HL-60 (cell line): ENCODE results near the gene PAPPA.

Experiments used
- DNase-seq, 2 experiments: peaks; one replicate each; pipeline ENCODE4 v3.0.0-alpha.2; 2010 to 2020; ENCODE audit warnings: low read depth in 1 of 2, low spot score in 1 of 2
- H3K27ac ChIP-seq: fragments of 250-450 bp; sonication (Bioruptor Pico); replicated peaks from 2 replicates; pipeline ENCODE4 v1.5.1; 2020; ENCODE audit warnings: mild to moderate bottlenecking, moderate library complexity
- H3K27me3 ChIP-seq: fragments of 250-450 bp; sonication (Bioruptor Pico); 2 replicates; pipeline ENCODE4 v1.5.1; 2021; ENCODE audit warnings: mild to moderate bottlenecking, moderate library complexity; ENCODE audit not compliant: insufficient read depth, poor library complexity, severe bottlenecking
- H3K4me3 ChIP-seq: replicated peaks from 2 replicates; pipeline ENCODE4 v1.5.1; 2011; ENCODE audit warnings: mild to moderate bottlenecking, control low read depth, low read length; ENCODE audit not compliant: insufficient read depth
- GABPA ChIP-seq: IDR thresholded peaks from 2 replicates; pipeline ENCODE4 v1.6.1; 2012; ENCODE audit warnings: low read depth
- POLR2AphosphoS5 ChIP-seq: IDR thresholded peaks from 2 replicates; pipeline ENCODE4 v1.6.1; 2012; ENCODE audit warnings: low read depth
- SPI1 ChIP-seq: IDR thresholded peaks from 2 replicates; pipeline ENCODE4 v1.6.1; 2012; ENCODE audit warnings: low read depth, mild to moderate bottlenecking, borderline replicate concordance
- TF ChIP-seq, protein P1 (sequence below): IDR thresholded peaks from one replicate; pipeline ENCODE4 v1.5.1; 2011; ENCODE audit warnings: low read length, control low read depth, inconsistent platforms; ENCODE audit not compliant: insufficient read depth
- TF ChIP-seq, protein P2 (sequence below): IDR thresholded peaks from 2 replicates; pipeline ENCODE4 v1.6.1; 2012; ENCODE audit warnings: low read depth; ENCODE audit not compliant: insufficient replicate concordance

PAPPA gene

DNA sequence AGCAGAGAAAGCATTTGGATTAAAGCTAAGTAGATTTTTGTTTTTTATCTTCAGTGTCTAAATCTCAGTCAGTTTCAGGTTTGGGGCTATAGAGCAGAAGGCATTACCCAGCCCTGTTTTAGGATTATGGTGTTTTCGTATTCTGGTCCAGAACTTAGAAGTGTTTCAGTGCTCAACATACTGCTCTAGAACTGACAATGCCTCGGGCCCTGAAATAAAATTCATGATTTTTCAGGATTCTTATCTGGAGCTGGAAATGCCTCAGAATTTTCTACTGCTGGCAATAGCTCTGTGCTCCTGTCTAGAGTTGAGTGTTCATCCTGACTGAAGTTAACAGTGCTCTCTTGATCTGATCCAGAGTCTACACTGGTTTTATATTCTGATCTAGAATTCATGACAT is 163.9 kb downstream of the PAPPA start:
- no peak overlapping the region for H3K4me3 ChIP-seq
- DNase-seq: no peak
- TF ChIP-seq GABPA: no peak
- TF ChIP-seq, protein P1, sequence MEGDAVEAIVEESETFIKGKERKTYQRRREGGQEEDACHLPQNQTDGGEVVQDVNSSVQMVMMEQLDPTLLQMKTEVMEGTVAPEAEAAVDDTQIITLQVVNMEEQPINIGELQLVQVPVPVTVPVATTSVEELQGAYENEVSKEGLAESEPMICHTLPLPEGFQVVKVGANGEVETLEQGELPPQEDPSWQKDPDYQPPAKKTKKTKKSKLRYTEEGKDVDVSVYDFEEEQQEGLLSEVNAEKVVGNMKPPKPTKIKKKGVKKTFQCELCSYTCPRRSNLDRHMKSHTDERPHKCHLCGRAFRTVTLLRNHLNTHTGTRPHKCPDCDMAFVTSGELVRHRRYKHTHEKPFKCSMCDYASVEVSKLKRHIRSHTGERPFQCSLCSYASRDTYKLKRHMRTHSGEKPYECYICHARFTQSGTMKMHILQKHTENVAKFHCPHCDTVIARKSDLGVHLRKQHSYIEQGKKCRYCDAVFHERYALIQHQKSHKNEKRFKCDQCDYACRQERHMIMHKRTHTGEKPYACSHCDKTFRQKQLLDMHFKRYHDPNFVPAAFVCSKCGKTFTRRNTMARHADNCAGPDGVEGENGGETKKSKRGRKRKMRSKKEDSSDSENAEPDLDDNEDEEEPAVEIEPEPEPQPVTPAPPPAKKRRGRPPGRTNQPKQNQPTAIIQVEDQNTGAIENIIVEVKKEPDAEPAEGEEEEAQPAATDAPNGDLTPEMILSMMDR: no peak
- no peak for TF ChIP-seq SPI1
- no peak for TF ChIP-seq POLR2AphosphoS5
- TF ChIP-seq, protein P2, sequence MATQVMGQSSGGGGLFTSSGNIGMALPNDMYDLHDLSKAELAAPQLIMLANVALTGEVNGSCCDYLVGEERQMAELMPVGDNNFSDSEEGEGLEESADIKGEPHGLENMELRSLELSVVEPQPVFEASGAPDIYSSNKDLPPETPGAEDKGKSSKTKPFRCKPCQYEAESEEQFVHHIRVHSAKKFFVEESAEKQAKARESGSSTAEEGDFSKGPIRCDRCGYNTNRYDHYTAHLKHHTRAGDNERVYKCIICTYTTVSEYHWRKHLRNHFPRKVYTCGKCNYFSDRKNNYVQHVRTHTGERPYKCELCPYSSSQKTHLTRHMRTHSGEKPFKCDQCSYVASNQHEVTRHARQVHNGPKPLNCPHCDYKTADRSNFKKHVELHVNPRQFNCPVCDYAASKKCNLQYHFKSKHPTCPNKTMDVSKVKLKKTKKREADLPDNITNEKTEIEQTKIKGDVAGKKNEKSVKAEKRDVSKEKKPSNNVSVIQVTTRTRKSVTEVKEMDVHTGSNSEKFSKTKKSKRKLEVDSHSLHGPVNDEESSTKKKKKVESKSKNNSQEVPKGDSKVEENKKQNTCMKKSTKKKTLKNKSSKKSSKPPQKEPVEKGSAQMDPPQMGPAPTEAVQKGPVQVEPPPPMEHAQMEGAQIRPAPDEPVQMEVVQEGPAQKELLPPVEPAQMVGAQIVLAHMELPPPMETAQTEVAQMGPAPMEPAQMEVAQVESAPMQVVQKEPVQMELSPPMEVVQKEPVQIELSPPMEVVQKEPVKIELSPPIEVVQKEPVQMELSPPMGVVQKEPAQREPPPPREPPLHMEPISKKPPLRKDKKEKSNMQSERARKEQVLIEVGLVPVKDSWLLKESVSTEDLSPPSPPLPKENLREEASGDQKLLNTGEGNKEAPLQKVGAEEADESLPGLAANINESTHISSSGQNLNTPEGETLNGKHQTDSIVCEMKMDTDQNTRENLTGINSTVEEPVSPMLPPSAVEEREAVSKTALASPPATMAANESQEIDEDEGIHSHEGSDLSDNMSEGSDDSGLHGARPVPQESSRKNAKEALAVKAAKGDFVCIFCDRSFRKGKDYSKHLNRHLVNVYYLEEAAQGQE: no peak
- no peak overlapping the region for H3K27ac ChIP-seq
- no peaks in the 10 kb centered on the region for H3K27me3 ChIP-seq

DNA sequence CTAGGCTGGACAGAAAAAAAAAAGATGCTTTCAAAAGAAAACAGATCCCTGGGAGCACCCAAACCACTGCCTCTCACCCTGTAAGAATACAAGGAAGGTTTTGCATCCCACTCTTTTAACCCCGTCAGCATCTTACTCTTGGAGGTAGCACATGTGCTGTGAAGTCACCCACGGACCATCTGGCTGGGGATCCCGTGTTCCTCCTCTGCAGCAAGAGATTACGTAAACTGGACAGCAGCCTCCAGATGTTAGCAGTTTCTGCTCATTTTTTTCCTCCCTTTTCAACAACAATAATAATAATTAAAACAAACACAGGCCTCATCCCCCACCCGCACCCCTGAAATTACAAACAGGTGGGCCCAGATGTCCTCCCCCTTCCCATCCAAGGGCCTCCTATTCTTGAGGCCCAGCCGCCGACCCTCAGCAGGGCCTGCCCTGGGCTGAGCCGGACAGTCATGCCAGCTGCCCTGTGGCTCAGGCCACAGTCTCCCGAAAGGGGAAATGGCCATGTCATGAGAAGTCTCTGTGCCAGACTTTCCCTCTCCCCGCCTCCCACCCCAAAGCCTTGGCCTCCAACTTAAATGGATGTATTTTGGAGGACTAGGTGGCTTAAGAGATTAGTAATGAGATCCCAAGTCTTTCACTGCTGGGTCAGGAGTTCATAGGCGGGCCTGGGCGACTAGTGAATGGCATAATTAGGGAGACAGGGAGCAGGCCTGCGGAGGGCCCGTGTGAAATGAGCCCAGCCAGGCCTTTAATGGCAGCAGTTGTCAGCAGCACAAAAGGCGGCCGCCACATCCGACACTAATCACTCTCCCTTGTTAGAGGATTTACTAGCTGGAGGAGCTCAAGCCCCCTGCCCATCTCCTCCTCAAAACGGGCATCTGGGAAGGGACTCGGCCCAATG is 165.1 kb downstream of the PAPPA start:
- Histone ChIP-seq H3K4me3 (no peak overlapping the region), H3K27me3 (no peaks in the 10 kb centered on the region), H3K27ac (no peak overlapping the region)
- TF ChIP-seq, protein P1: no peak
- TF ChIP-seq POLR2AphosphoS5 (no peak), GABPA (no peak), SPI1 (no peak)
- TF ChIP-seq, protein P2: no peak
- DNase-seq: no peak

DNA sequence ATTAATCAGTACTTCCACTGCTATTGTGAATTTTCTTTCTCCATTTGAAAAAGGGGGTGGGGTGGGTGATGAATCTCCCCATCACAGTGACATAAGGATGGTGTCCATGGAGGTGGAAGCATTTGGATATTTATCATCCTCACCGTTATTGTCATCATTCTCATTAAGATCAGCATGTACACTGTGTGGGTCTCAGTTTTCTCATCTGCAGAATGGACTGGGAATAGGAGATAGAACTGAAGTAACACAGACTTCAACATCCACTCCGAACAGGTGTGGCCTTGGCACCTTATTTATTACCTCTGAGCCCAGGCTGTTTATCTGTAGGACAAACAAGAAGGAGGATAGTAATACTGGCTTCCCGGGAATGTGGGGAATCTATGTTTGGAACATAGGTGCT is 165.9 kb downstream of the PAPPA start:
- DNase-seq: no peak
- Histone ChIP-seq H3K27me3 (no peaks in the 10 kb centered on the region), H3K4me3 (no peak overlapping the region), H3K27ac (no peak overlapping the region)
- TF ChIP-seq POLR2AphosphoS5 (no peak), SPI1 (no peak), GABPA (no peak)
- TF ChIP-seq, protein P2: no peak
- TF ChIP-seq, protein P1: no peak
